Nasal cavity respiratory epithelium epithelial cell of viscerocranial mucosa (primary cell): ENCODE data around the gene HSP90AA1. TPM values are rescaled to one million over a fixed set of nuclear protein-coding genes. Genes with fewer than 3 reads are reported as not detected.

ENCODE experiments used
- total RNA-seq: library from RNA; depleted of rRNA; stranded (reverse); fragments of >200 nt; gene quantifications from 2 replicates; pipeline ENCODE4 v1.2.3, GENCODE V29; 2014

Gene HSP90AA1
- 216 and 507 TPM in 2 replicates for total RNA-seq

GRCh38 chr14:102086972-102087761, at the start of gene HSP90AA1:
Gene HSP90AA1, minus strand, starts transcription at chr14:102087044. Its CDS starts 666 bp downstream, at chr14:102086378.

Other genes starting within 250 kb of the HSP90AA1 start
- gene DYNC1H1, start 122.5 kb downstream of the HSP90AA1 start, total RNA-seq: 355 and 1,135 TPM in 2 replicates
- 18.5 and 19.5 TPM in 2 replicates for gene WDR20, start 52.9 kb upstream of the HSP90AA1 start, total RNA-seq
- 2.4 and 5.8 TPM in 2 replicates for gene MOK, start 218.1 kb upstream of the HSP90AA1 start, total RNA-seq
- gene ZNF839, start 232.7 kb upstream of the HSP90AA1 start, total RNA-seq: 8.2 and 9.4 TPM in 2 replicates